HG03025 (cell line): ENCODE measurements around the gene MEX3D.

Source experiments
- ATAC-seq: cut with Tn5 transposase; IDR thresholded peaks from one replicate; pipeline ENCODE4 v1.9.1; 2021; ENCODE audit warnings: mild to moderate bottlenecking, moderate library complexity; ENCODE audit not compliant: unreplicated experiment, low FRiP score

MEX3D gene

GRCh38 chr19:1508507-1508856, 59.6 kb downstream of the MEX3D start:
- no peak for ATAC-seq

GRCh38 chr19:1507763-1508506, 60.2 kb downstream of the MEX3D start:
- ATAC-seq, result no peak

- no peak for ATAC-seq
Observed at GRCh38 chr19:1507192-1507660, 60.9 kb downstream of the MEX3D start.

- no peak for ATAC-seq
Observed at GRCh38 chr19:1505991-1506881, 61.9 kb downstream of the MEX3D start.

- no peak for ATAC-seq
Observed at GRCh38 chr19:1505012-1505411, 63.1 kb downstream of the MEX3D start.
